Gastrocnemius medialis (tissue), 4 donors: ENCODE measurements around the gene KIRREL2. TPM values are rescaled to one million over a fixed set of nuclear protein-coding genes. Genes with fewer than 3 reads are reported as not detected.

Experiments
- ATAC-seq, 2 donors: fragments of 150-250 bp; one replicate each; pipeline ENCODE4 v1.9.1; 2016
- DNase-seq, 2 donors: peaks; one replicate each; pipeline ENCODE4 v3.0.0-alpha.2; 2019
- H3K27ac ChIP-seq, 4 donors: fragments of 200-600 bp; sonication (generic); 1 replicate in 1 of 4; 2 replicates in 3 of 4; pipeline ENCODE4 v1.5.1; 2016 to 2018; ENCODE audit warnings: mild to moderate bottlenecking in 2 of 4, moderate library complexity in 1 of 4
- H3K27me3 ChIP-seq, 3 donors: fragments of 200-600 bp; sonication (generic) in 2 of 3; 1 replicate in 1 of 3; 2 replicates in 2 of 3; pipeline versions ENCODE4 v1.5.1 to v1.6.0; 2016 to 2019; ENCODE audit warnings: mild to moderate bottlenecking in 1 of 3, moderate library complexity in 1 of 3
- H3K36me3 ChIP-seq, 2 donors: fragments of 200-600 bp; sonication (generic) in 1 of 2; one replicate each; pipeline ENCODE4 v1.5.1; 2017 to 2018
- H3K4me1 ChIP-seq, 2 donors: fragments of 200-600 bp; sonication (generic) in 1 of 2; one replicate each; pipeline ENCODE4 v1.5.1; 2016 to 2017; ENCODE audit warnings: mild to moderate bottlenecking in 2 of 2
- H3K4me3 ChIP-seq, 4 donors: fragments of 200-600 bp; sonication (generic) in 3 of 4; 1 replicate in 1 of 4; 2 replicates in 3 of 4; pipeline ENCODE4 v1.5.1; 2016 to 2019; ENCODE audit warnings: mild to moderate bottlenecking in 2 of 4
- H3K9me3 ChIP-seq, 3 donors: fragments of 200-600 bp; sonication (generic) in 2 of 3; 1 replicate in 1 of 3; 2 replicates in 2 of 3; pipeline ENCODE4 v1.5.1; 2016 to 2019
- POLR2A ChIP-seq, 2 donors: fragments of 450-650 bp; IDR thresholded peaks; one replicate each; pipeline ENCODE4 v1.6.1; 2017; ENCODE audit warnings: antibody characterized with exemption in 2 of 2, mild to moderate bottlenecking in 2 of 2, moderate library complexity in 2 of 2
- in situ Hi-C, 4 donors: fragments of 200-750 bp; cut with MboI; loops; one replicate each; pipeline versions ENCODE4 v1.15.0 to v1.8.0; 2017; ENCODE audit warnings: low sequenced_read_pairs in 4 of 4
- intact Hi-C: fragments of 100-400 bp; cut with DNase I; formaldehyde crosslinking; loops from one replicate; pipeline ENCODE4 v1.15.1; 2023; ENCODE audit warnings: low total_unique reads
- total RNA-seq, 4 donors: library from RNA; depleted of rRNA; stranded (reverse); fragments of >200 nt; gene quantifications; one replicate each; pipeline versions ENCODE4 v1.1.0 to v1.2.3, GENCODE V29; 2016
- TF ChIP-seq, protein P1 (sequence below), 5 experiments: fragments of 450-650 bp in 3 of 5; fragments of 200-600 bp in 2 of 5; sonication (generic) in 2 of 5; IDR thresholded peaks in 4 of 5; conservative IDR thresholded peaks in 1 of 5; 1 replicate in 4 of 5; 2 replicates in 1 of 5; pipeline ENCODE4 v1.5.1; 2016 to 2019; ENCODE audit warnings: antibody characterized with exemption in 5 of 5, mild to moderate bottlenecking in 3 of 5, moderate library complexity in 3 of 5

Gene KIRREL2
- total RNA-seq, 4 donors from 2014 or later = not detected

DNA sequence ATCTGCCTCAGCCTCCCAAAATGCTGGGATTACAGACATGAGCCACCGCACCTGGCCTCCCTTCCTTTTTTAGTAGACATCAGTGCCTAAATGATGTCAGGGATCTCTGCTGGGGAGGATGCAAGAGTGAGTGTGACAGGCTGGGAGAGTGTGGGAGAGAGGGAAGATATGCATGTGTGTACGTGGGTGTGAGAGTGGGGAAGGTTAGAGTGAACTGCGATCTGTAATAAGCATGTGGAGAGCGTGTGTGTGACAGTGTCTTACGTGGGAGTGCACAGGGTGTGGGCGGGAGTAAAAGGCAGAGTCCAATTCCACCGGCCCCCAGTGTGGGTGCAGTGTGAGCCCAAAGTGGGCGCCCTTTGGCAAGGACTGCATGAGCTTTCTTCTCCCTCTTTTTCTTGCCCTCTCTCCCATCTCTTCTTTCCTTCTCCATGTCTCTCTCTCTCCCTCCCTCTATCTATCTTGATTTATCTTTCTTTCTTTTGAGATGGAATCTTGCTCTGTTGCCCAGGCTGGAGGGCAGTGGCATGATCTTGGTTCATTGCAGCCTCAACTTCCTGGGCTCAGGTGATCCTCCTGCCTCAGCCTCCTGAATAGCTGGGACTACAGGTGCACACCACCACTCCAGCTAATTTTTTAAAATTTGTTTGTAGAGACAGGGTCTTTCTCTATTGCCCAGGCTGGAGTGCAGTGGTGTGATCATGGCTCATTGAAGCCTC lies 3.5 kb upstream of the KIRREL2 start:
- Histone ChIP-seq H3K27ac (no peak overlapping the region), H3K27me3 (peaks cover 58 to 71% (median 70%) of the 10 kb centered on the region in 3 donors), H3K4me3 (no peak overlapping the region), H3K9me3 (no peaks in the 10 kb centered on the region), H3K4me1 (peaks cover 0 to 3% of the 10 kb centered on the region in 2 donors), H3K36me3 (no peaks in the 10 kb centered on the region)
- ATAC-seq (no peak), DNase-seq (no peak)
- TF ChIP-seq, protein P1, sequence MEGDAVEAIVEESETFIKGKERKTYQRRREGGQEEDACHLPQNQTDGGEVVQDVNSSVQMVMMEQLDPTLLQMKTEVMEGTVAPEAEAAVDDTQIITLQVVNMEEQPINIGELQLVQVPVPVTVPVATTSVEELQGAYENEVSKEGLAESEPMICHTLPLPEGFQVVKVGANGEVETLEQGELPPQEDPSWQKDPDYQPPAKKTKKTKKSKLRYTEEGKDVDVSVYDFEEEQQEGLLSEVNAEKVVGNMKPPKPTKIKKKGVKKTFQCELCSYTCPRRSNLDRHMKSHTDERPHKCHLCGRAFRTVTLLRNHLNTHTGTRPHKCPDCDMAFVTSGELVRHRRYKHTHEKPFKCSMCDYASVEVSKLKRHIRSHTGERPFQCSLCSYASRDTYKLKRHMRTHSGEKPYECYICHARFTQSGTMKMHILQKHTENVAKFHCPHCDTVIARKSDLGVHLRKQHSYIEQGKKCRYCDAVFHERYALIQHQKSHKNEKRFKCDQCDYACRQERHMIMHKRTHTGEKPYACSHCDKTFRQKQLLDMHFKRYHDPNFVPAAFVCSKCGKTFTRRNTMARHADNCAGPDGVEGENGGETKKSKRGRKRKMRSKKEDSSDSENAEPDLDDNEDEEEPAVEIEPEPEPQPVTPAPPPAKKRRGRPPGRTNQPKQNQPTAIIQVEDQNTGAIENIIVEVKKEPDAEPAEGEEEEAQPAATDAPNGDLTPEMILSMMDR (IDR thresholded peaks at IDR 0.05 in 4 of 5, conservative IDR thresholded peaks at IDR 0.05 in 1 of 5) = no peak
- no peak for TF ChIP-seq POLR2A (IDR thresholded peaks at IDR 0.05)
- intact Hi-C loops (no loop called here), in situ Hi-C loops (no loop called here)

DNA sequence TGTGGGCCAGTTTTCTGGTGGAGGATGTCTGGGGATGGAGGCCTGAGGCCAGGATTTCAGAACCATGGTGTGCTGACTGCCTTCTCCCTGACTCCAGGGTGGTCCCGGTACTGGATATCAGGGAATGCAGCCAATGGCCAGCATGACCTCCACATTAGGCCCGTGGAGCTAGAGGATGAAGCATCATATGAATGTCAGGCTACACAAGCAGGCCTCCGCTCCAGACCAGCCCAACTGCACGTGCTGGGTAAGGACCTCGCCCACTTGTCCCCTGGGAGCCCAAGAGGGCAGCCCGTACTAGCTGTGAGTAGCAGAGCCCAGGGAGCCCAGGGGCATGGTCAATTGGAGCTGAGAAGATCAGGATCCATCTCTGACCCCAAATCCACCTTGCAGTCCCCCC lies 1.6 kb downstream of the KIRREL2 start:
- TF ChIP-seq POLR2A (IDR thresholded peaks at IDR 0.05) = no peak
- TF ChIP-seq, protein P1 (IDR thresholded peaks at IDR 0.05 in 4 of 5, conservative IDR thresholded peaks at IDR 0.05 in 1 of 5) = no peak
- ATAC-seq (no peak), DNase-seq (no peak)
- in situ Hi-C loops = no loop called here
- Histone ChIP-seq H3K9me3 (no peaks in the 10 kb centered on the region), H3K4me3 (no peak overlapping the region), H3K36me3 (no peaks in the 10 kb centered on the region), H3K4me1 (peaks cover 0 to 3% of the 10 kb centered on the region in 2 donors), H3K27ac (no peak overlapping the region), H3K27me3 (peaks cover 59 to 92% (median 77%) of the 10 kb centered on the region in 3 donors)
- intact Hi-C loops = no loop called here

DNA sequence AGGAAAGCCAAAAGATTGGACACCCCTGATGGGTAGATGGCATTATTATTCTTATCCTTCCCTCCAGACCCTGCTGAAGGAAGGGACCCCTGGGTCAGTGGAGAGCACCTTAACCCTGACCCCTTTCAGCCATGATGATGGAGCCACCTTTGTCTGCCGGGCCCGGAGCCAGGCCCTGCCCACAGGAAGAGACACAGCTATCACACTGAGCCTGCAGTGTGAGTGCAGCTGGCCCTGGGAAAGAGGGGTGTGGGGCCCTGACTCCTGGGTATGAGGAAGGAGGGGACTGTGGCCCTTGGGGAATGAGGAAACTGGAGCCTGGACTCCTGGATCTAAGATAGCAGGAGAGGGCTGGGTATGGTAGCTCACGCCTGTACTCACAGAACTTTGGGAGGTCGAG lies 2.7 kb downstream of the KIRREL2 start:
- Histone ChIP-seq H3K4me3 (no peak overlapping the region), H3K9me3 (no peaks in the 10 kb centered on the region), H3K27ac (no peak overlapping the region), H3K27me3 (peaks cover 55 to 88% (median 77%) of the 10 kb centered on the region in 3 donors), H3K4me1 (peaks cover 0 to 3% of the 10 kb centered on the region in 2 donors), H3K36me3 (no peaks in the 10 kb centered on the region)
- intact Hi-C loops (no loop called here), in situ Hi-C loops (no loop called here)
- TF ChIP-seq POLR2A (IDR thresholded peaks at IDR 0.05) = no peak
- TF ChIP-seq, protein P1 (IDR thresholded peaks at IDR 0.05 in 4 of 5, conservative IDR thresholded peaks at IDR 0.05 in 1 of 5) = no peak
- DNase-seq (no peak), ATAC-seq (no peak)

DNA sequence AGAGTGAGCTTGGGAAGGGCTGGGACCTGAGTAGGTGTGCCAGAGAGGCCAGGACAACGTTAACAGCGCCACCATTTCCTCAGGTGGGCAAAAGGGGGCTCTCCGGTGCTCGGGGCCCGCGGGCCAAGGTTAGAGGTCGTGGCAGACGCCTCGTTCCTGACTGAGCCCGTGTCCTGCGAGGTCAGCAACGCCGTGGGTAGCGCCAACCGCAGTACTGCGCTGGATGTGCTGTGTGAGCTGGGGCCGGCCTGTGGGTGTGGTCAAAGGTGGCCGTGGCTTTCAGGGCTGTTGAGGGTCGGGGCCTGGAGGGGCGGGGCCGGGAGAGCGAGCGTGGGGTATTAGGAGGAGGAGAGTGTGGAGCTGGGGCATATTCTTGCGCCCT lies 3.7 kb downstream of the KIRREL2 start:
- no peak for ATAC-seq

More for the DNA sequence above, 3.7 kb downstream of the KIRREL2 start:
- no peak for TF ChIP-seq POLR2A (IDR thresholded peaks at IDR 0.05)
- TF ChIP-seq, protein P1 (IDR thresholded peaks at IDR 0.05 in 4 of 5, conservative IDR thresholded peaks at IDR 0.05 in 1 of 5) = no peak
- Histone ChIP-seq H3K27ac (no peak overlapping the region), H3K4me1 (peaks cover 0 to 3% of the 10 kb centered on the region in 2 donors), H3K4me3 (no peak overlapping the region), H3K9me3 (no peaks in the 10 kb centered on the region), H3K27me3 (peaks cover 48 to 84% (median 67%) of the 10 kb centered on the region in 3 donors), H3K36me3 (no peaks in the 10 kb centered on the region)
- DNase-seq = no peak
- intact Hi-C loops = no loop called here
- in situ Hi-C loops = no loop called here
